HUES6 (cell line): Measurements from ENCODE around the gene PATE2.

ENCODE experiments used
- H3K27ac ChIP-seq: 2 replicates; pipeline ENCODE4 v1.7.0; 2013; ENCODE audit warnings: low read depth, mild to moderate bottlenecking, low read length, inconsistent platforms
- H3K27me3 ChIP-seq: 2 replicates; pipeline ENCODE4 v1.6.1; 2013; ENCODE audit warnings: low read length; ENCODE audit not compliant: control insufficient read depth, insufficient read depth
- H3K36me3 ChIP-seq: 2 replicates; pipeline ENCODE4 v1.6.1; 2013; ENCODE audit warnings: low read length; ENCODE audit not compliant: control insufficient read depth, insufficient read depth
- H3K4me1 ChIP-seq: 2 replicates; pipeline ENCODE4 v1.6.1; 2013; ENCODE audit warnings: low read length; ENCODE audit not compliant: control insufficient read depth, insufficient read depth
- H3K4me3 ChIP-seq: 2 replicates; pipeline ENCODE4 v1.5.1; 2013; ENCODE audit warnings: low read depth, low read length
- H3K9ac ChIP-seq: one replicate; pipeline ENCODE4 v1.6.1; 2013; ENCODE audit warnings: mild to moderate bottlenecking, low read length
- H3K9me3 ChIP-seq: 2 replicates; pipeline ENCODE4 v1.6.1; 2013; ENCODE audit warnings: low read depth, low read length; ENCODE audit not compliant: control insufficient read depth, insufficient read depth

Gene PATE2

DNA sequence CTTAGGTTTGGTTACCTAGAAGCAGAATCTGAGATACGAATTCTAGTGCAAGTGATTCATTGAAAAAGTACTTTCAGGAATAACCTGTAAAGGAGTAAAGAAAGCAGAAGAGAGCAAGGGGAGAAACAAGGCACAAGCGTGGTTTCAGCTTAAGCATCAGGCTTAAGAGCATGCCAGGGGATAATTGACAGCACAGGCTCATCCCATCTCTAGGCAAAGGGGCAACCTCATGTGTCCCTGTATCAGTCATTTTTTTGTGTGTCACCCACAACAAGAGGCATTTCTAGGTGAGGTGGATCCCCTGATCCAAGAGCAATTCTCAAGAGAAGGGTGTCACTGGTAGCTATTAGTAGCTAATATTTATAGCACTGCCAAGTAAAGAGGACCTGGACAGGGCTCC lies 8.0 kb downstream of the PATE2 start:
- Histone ChIP-seq H3K4me3 (no peak overlapping the region), H3K36me3 (no peaks in the 10 kb centered on the region), H3K27me3 (0 out of 2 replicates have a peak, but pooled peaks cover 7% of the 10 kb centered on the region), H3K4me1 (no peaks in the 10 kb centered on the region), H3K27ac (no peak overlapping the region), H3K9me3 (no peaks in the 10 kb centered on the region), H3K9ac (no peak overlapping the region)

DNA sequence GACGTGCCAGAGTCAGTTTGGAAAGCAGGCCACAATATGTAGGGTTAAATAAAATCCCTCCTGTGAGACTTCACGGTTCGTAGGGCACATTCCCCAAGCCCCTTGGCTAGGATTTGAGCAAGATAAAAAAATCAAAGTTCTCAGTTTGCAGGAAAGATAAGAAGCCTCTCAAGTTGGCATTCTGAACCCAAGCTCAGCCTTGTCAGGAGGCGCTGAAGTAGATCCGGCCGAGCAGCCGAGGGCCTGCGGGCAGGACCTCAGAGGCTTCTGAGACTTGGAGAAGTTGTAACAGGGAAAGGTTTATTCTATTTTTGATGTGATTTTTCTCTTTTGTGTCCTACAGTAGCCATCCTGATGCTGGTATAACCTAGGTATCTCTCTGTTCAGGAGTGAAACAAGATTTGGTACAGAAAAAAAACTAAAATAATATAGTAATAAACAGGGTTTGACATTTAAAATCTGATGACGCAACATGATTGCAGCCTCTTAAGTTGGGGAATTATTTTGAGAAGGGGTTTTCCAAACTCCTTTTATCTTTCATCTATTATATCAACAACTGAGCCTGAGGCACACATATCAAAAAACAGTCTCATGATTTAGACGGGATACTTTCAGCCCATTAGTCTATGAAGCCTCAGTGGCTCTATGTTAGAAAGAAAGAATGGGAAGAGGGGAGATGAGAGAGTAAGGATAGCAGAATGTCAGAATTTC lies 10.1 kb downstream of the PATE2 start:
- Histone ChIP-seq H3K9me3 (no peaks in the 10 kb centered on the region), H3K36me3 (no peaks in the 10 kb centered on the region), H3K27me3 (peaks cover 11% of the 10 kb centered on the region), H3K4me3 (no peak overlapping the region), H3K27ac (no peak overlapping the region), H3K9ac (no peak overlapping the region), H3K4me1 (no peaks in the 10 kb centered on the region)

DNA sequence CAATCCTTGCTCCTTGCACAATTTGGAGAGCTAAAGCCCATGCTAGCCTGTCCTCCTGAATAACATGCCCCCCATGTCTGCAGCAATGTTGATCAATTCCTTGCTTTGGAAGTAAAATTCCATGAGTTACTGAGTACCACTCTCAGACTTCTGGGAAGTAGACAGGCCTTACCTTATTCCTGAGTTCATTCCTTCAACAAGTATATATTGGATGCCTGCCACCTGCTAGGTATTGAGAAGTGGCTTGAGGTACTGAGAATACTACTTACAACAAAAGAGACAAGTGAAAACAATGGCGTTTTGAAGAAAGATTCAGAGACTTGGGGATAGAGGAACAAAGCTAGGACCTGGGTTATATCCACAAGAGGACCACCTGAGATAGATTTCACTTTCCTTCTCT lies 12.4 kb downstream of the PATE2 start:
- Histone ChIP-seq H3K9me3 (no peaks in the 10 kb centered on the region), H3K4me3 (no peak overlapping the region), H3K36me3 (no peaks in the 10 kb centered on the region), H3K27me3 (peaks cover 12% of the 10 kb centered on the region), H3K27ac (no peak overlapping the region), H3K4me1 (no peaks in the 10 kb centered on the region), H3K9ac (no peak overlapping the region)

DNA sequence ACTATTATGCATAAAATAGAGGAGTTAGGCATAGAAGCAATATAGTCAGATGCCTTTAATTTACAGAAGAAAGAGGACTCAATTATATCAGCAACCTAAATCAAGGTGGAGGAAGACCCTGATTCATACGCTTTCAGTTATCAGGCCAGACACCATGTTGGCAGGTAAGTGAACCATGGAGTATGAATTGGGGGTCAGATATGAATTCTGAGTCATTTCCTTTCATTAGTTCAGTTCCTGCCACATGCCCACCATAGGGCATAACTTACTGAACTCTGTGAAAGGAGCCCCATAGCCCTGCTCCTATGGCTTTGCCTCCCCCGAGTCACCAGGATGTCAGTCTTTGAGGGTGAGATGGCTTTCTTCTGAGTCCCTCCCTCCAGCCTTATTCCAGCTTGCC lies 15.1 kb downstream of the PATE2 start:
- H3K27me3 ChIP-seq = peaks cover 4% of the 10 kb centered on the region

DNA sequence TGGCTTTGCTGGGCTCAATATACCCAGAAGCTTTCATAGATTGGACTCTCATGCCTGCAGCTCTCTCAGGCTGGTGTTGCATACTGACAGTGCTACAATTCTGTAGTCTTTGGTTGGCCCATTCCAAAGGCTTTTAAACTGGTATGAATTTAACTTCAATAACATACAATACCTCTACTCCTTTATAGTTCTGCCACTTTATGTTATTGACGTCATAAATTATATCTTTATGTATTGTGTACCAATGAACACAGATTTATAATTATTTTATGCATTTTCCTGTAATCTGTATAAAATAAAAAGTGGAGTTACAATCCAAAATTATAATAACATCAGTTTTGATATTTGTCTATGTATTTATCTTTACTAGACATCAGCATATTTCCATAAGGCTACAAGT lies 16.2 kb downstream of the PATE2 start:
- H3K9me3 ChIP-seq = no peaks in the 10 kb centered on the region
- no peaks in the 10 kb centered on the region for H3K36me3 ChIP-seq
- no peak overlapping the region for H3K27ac ChIP-seq
- no peaks in the 10 kb centered on the region for H3K4me1 ChIP-seq
- peaks cover 4% of the 10 kb centered on the region for H3K27me3 ChIP-seq
- H3K4me3 ChIP-seq = no peak overlapping the region
- no peak overlapping the region for H3K9ac ChIP-seq

More for the DNA sequence above, 15.1 kb downstream of the PATE2 start:
- Histone ChIP-seq H3K9me3 (no peaks in the 10 kb centered on the region), H3K4me3 (no peak overlapping the region), H3K27ac (no peak overlapping the region), H3K36me3 (no peaks in the 10 kb centered on the region), H3K4me1 (no peaks in the 10 kb centered on the region), H3K9ac (no peak overlapping the region)

DNA sequence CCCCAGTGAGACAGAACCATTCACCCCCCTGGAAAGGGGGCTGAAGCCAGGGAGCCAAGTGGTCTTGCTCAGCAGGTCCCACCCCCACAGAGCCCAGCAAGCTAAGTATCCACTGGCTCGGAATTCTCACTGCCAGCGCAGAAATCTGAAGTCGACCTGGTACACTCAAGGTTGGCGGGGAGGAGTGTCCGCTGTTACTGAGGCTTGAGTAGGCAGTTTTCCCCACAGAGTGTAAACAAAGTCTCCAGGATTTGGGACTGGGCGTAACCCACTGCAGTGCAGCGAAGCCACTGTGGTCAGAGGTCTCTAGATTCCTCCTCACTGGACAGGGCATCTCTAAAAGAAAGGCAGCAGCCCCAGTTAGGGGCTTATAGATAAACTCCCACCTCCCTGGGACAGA lies 22.6 kb downstream of the PATE2 start:
- no peaks in the 10 kb centered on the region for H3K36me3 ChIP-seq
- no peak overlapping the region for H3K9ac ChIP-seq
- no peak overlapping the region for H3K27ac ChIP-seq
- H3K4me1 ChIP-seq = no peaks in the 10 kb centered on the region
- H3K4me3 ChIP-seq = no peak overlapping the region
- H3K9me3 ChIP-seq = no peaks in the 10 kb centered on the region
- no peaks in the 10 kb centered on the region for H3K27me3 ChIP-seq

DNA sequence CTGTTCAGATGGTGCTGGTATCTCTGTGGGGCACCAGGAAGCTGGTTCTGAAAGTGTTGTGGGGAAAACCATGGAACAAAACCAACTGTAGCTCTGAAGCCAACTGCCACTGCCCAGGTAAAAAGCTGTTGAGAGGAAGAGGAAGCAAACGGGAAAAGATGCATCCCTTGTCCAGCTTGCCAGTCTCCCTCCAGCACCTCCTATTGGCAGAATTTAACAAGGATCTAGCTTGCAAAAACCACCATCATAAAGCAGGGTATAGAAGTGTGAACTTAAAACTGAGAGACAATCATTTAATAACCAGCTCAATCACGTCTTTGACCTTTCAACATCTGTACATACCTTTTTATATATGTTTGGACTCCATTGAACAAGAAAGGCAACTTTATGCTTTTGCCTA lies 28.0 kb downstream of the PATE2 start:
- no peaks in the 10 kb centered on the region for H3K9me3 ChIP-seq
- no peaks in the 10 kb centered on the region for H3K4me1 ChIP-seq
- H3K9ac ChIP-seq = no peak overlapping the region
- H3K27me3 ChIP-seq = peaks cover 30% of the 10 kb centered on the region; the same call in 1 of the 2 replicates
- no peak overlapping the region for H3K27ac ChIP-seq
- H3K4me3 ChIP-seq = no peak overlapping the region
- no peaks in the 10 kb centered on the region for H3K36me3 ChIP-seq

DNA sequence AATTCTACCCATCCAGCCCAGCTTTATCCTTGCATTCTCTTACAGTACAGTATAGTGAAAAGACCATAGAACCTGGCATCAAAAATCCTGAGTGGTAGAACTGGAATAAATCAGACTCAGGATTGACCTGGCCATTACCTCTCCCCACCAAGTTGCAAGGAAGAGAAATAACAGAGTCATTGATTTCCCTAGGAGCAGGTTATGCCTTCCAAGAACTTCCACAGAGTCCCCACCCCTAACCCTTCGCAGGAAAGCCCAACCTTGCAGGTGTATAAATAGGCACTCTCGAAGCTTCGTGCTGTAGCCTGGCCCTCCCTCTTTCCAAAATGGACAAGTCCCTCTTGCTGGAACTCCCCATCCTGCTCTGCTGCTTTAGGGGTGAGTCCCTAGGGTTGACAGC lies 32.6 kb downstream of the PATE2 start, which contains the start of gene PATE1:
Gene PATE1, plus strand, starts transcription at position 301 of the 400 bp plus-strand sequence. Its CDS starts 26 bp downstream, at position 327.
- no peaks in the 10 kb centered on the region for H3K4me1 ChIP-seq
- H3K27me3 ChIP-seq = peaks cover 35% of the 10 kb centered on the region; the same call in 1 of the 2 replicates
- H3K27ac ChIP-seq = no peak within 1 kb of the TSS
- H3K36me3 ChIP-seq = no peaks in the 10 kb centered on the region
- H3K9me3 ChIP-seq = no peaks in the 10 kb centered on the region
- H3K9ac ChIP-seq = no peak within 1 kb of the TSS
- no peak within 1 kb of the TSS for H3K4me3 ChIP-seq

DNA sequence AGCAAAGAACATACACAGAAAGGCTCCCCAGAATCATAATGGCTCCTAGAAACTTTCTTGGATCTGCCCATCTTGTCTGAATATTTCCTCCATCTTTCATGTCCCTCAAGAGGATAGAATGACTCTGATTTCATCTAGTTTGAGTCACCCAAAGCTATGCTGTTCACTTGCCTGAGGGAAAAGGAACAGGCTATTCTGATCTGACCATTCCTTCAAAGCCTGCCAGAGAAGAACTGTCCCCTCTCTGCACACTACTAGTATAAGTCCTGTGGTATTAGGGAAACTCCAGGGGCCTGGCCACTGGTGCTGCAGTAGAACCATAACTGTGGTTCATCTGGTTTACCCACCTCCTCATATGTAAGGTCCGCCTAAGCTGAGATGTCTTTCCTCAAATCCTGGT lies 34.9 kb downstream of the PATE2 start:
- no peaks in the 10 kb centered on the region for H3K4me1 ChIP-seq
- no peak overlapping the region for H3K27ac ChIP-seq
- H3K36me3 ChIP-seq = no peaks in the 10 kb centered on the region
- no peak overlapping the region for H3K9ac ChIP-seq
- peaks cover 29% of the 10 kb centered on the region; the same call in 1 of the 2 replicates for H3K27me3 ChIP-seq
- H3K4me3 ChIP-seq = no peak overlapping the region
- no peaks in the 10 kb centered on the region for H3K9me3 ChIP-seq

DNA sequence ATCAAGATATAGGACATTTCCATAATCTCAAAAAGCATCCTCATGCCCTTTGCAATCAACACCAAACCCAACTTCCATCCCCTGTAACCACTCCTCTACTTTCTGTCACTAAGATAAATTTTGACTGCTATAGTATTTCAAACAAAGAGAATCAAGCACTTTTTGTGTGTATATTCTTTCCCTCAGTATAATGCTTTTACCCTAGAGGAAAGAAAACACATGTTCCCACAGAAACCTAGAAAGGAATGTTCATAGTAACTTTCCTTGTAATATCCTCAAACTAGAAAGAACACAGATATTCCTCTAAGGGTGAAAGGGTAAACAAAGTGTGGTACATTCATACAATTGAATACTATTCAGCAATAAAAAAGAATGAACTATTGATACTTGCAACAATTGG lies 38.0 kb downstream of the PATE2 start:
- Histone ChIP-seq H3K4me3 (no peak overlapping the region), H3K9ac (no peak overlapping the region), H3K27ac (no peak overlapping the region), H3K36me3 (no peaks in the 10 kb centered on the region), H3K27me3 (peaks cover 5% of the 10 kb centered on the region; the same call in 1 of the 2 replicates), H3K9me3 (no peaks in the 10 kb centered on the region), H3K4me1 (no peaks in the 10 kb centered on the region)

DNA sequence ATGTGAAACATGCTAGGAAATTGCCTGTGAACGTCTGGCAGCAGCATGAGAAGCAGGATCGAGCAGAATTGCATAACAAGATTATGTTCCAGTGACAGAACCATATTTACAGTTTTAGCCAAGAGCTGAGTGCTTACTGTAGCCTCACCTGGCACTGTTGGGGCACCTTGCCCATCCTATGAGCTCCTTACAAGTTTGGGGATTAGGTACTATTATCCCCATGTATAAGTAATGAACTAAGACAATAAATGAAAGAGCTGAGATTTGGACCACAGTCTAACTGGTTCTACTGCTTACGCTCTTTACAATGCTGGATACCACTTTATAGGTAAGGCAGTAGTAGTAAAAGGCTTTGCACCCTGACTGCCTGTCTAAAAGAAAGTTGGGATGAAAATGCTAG lies 49.7 kb downstream of the PATE2 start:
- Histone ChIP-seq H3K4me1 (no peaks in the 10 kb centered on the region), H3K36me3 (no peaks in the 10 kb centered on the region), H3K4me3 (no peak overlapping the region), H3K9me3 (no peaks in the 10 kb centered on the region), H3K27ac (no peak overlapping the region), H3K9ac (no peak overlapping the region), H3K27me3 (0 out of 2 replicates have a peak, but pooled peaks cover 3% of the 10 kb centered on the region)
